Head of caudate nucleus (tissue), 42 donors: ENCODE data around the gene SMIM35.

ENCODE experiments used
- DNase-seq, 42 donors: peaks; one replicate each; pipeline versions ENCODE4 v3.0.0 to v3.0.0-alpha.2; 2020 to 2021; ENCODE audit warnings: mixed read lengths in 7 of 42
- intact Hi-C: fragments of 100-400 bp; cut with DNase I; formaldehyde crosslinking; loops from one replicate; pipeline ENCODE4 v1.15.0; 2022

Gene SMIM35

GRCh38 chr11:118088531-118088930, 1.8 kb upstream of the SMIM35 start:
- peak in 7 of 42 donors; percentile 15 to 48 (median 31) for DNase-seq
- intact Hi-C loops: no loop called here

- intact Hi-C loops: no loop called here
- DNase-seq: no peak
Observed at GRCh38 chr11:118087931-118088330, 1.2 kb upstream of the SMIM35 start.

GRCh38 chr11:118084656-118085055, 2.1 kb downstream of the SMIM35 start:
- intact Hi-C loops: no loop called here
- DNase-seq: peak in 1 of 42 donors; percentile 1

GRCh38 chr11:118084247-118084646, 2.5 kb downstream of the SMIM35 start:
- DNase-seq: peak in 22 of 42 donors; percentile 34 to 81 (median 46)
- intact Hi-C loops: no loop called here

- intact Hi-C loops: no loop called here
- DNase-seq: peak in 1 of 42 donors; percentile 26
Observed at GRCh38 chr11:118082880-118083552, 3.7 kb downstream of the SMIM35 start.

- DNase-seq: peak in 1 of 42 donors; percentile 6
- intact Hi-C loops: no loop called here
Observed at GRCh38 chr11:118081241-118081958, 5.4 kb downstream of the SMIM35 start.

- intact Hi-C loops: no loop called here
- no peak for DNase-seq
Observed at GRCh38 chr11:118080296-118080695, 6.5 kb downstream of the SMIM35 start.

GRCh38 chr11:118079491-118079890, 7.3 kb downstream of the SMIM35 start:
- intact Hi-C loops: no loop called here
- DNase-seq: no peak

- intact Hi-C loops: no loop called here
- no peak for DNase-seq
Observed at GRCh38 chr11:118078911-118079411, 7.8 kb downstream of the SMIM35 start.

GRCh38 chr11:118076754-118077281, 9.9 kb downstream of the SMIM35 start, which contains the start of gene TMPRSS4:
TSS of gene TMPRSS4 (plus strand) at chr11:118077078. CDS start at chr11:118077303, 225 bp downstream.
- intact Hi-C loops: no loop called here
- peak in 1 of 42 donors; percentile 32 for DNase-seq

GRCh38 chr11:118074785-118075184, 12.0 kb downstream of the SMIM35 start:
- peak in 1 of 42 donors; percentile 20 for DNase-seq
- intact Hi-C loops: no loop called here

- no peak for DNase-seq
- intact Hi-C loops: no loop called here
Observed at GRCh38 chr11:118074091-118074685, 12.6 kb downstream of the SMIM35 start.

GRCh38 chr11:118073554-118073953, 13.2 kb downstream of the SMIM35 start:
- no peak for DNase-seq
- intact Hi-C loops: no loop called here

- intact Hi-C loops: no loop called here
- peak in 26 of 42 donors; percentile 21 to 78 (median 55) for DNase-seq
Observed at GRCh38 chr11:118071416-118072030, 15.2 kb downstream of the SMIM35 start.

- intact Hi-C loops: no loop called here
- peak in 35 of 42 donors; percentile 35 to 88 (median 65) for DNase-seq
Observed at GRCh38 chr11:118068945-118069612, 17.7 kb downstream of the SMIM35 start.

- intact Hi-C loops: no loop called here
- DNase-seq: peak in 29 of 42 donors; percentile 20 to 74 (median 41)
Observed at GRCh38 chr11:118068206-118068944, 18.4 kb downstream of the SMIM35 start.

- intact Hi-C loops: no loop called here
- no peak for DNase-seq
Observed at GRCh38 chr11:118067006-118067405, 19.8 kb downstream of the SMIM35 start.

GRCh38 chr11:118065384-118065783, 21.4 kb downstream of the SMIM35 start:
- intact Hi-C loops: no loop called here

More at GRCh38 chr11:118065384-118065783, 21.4 kb downstream of the SMIM35 start:
- peak in 2 of 42 donors; percentile 3 to 6 for DNase-seq
